ENCODE measurements around the gene DAPK2.

DAPK2 gene

DNA sequence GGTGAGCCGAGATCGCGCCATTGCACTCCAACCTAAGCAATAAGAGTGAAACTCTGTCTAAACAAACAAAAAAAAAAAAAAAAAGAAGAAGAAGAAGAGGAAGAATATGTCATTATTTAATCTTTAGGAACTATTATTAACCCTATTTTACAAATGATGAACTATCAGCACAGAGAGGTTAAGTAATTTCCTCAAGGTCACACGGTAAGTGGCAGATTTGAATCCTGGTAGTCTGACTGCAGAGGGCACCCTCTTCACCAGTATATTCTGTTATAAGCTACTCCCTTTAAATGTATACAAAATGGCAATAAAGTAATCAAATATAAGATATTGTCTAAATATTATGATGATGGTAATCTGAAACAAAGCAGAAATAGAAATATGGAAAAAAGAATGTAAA, 135.1 kb downstream of the DAPK2 start:
- Histone ChIP-seq H3K79me1 (ENCODE audit: low read length) (peaks cover 1% of the 10 kb centered on the region), H3K79me2 (ENCODE audit: control insufficient read depth, insufficient read depth, low read length, poor library complexity) (no peaks in the 10 kb centered on the region), H2AK5ac (ENCODE audit: low read length) (no peak overlapping the region), H4K8ac (ENCODE audit: low read depth, low read length) (no peak overlapping the region), H4K91ac (ENCODE audit: low read depth, low read length) (no peak overlapping the region), H2BK120ac (ENCODE audit: insufficient read depth, low read length, poor library complexity) (no peak overlapping the region), H2BK12ac (ENCODE audit: low read length) (no peak overlapping the region), H3K4me1 (ENCODE audit: control insufficient read depth in 1 of 2, insufficient read depth in 2 of 2, low read length in 2 of 2) (peaks cover 13 to 25% of the 10 kb centered on the region in 2 experiments), H3K9me3 (ENCODE audit: insufficient read depth, low read depth, low read length) (no peaks in the 10 kb centered on the region), H3K9ac (ENCODE audit: low read length) (no peak overlapping the region), H3K23ac (ENCODE audit: low read length) (no peak overlapping the region), H3K4me2 (ENCODE audit: low read length) (no peak overlapping the region), H3K4me3 (ENCODE audit: low read depth, low read length) (no peak overlapping the region), H3K27me3 (ENCODE audit: insufficient read depth, low read length) (no peaks in the 10 kb centered on the region), H2BK5ac (ENCODE audit: low read depth, low read length, poor library complexity) (no peak overlapping the region), H4K12ac (ENCODE audit: low read depth, low read length) (no peak overlapping the region), H3K14ac (ENCODE audit: low read length) (no peak overlapping the region), H3K27ac (ENCODE audit: low read depth, low read length) (no peak overlapping the region), H3K4ac (ENCODE audit: low read depth, low read length) (no peak overlapping the region), H2AFZ (ENCODE audit: insufficient read depth, low read length, poor library complexity) (no peak overlapping the region), H3K18ac (ENCODE audit: low read length) (no peak overlapping the region), H3K36me3 (ENCODE audit: control insufficient read depth in 1 of 2, insufficient read depth in 2 of 2, low read length in 2 of 2) (no peaks in the 10 kb centered on the region)
- DNase-seq, result no peak
- no CpG with 5 or more reads among the region's 4 CpGs for WGBS (ENCODE audit: extremely low coverage, insufficient coverage, insufficient read length)

DNA sequence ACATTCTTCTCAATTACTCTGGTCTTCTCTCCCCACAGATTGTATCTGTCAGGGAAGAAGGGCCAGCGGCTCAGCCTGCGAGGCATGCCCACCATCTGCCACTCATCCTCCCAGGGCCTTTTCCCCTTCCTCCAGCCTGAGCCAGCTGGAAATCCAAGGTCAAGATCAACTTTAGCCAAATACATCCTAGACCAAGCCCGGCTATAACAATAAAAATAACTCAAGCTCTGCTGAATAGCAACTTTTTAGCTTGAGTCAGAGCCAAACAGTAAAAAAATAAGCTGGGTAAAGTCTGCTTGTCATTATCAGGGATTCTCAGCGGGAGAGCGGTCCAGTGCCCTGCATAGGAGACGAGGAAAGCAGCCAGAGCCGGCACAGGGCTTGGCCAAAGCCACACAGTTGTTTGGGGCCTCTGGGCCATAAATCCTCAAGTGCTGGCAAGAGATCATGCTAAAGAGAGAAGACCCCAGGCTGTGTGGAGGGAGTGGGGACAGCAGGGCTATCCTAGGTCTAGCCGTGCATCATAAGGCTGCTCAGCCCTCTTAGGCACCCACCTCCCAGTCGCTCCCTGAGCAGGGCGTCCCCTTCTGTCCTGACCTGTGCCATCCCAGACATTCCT, 136.4 kb downstream of the DAPK2 start:
- H3K4me1 ChIP-seq (ENCODE audit: control insufficient read depth in 1 of 2, insufficient read depth in 2 of 2, low read length in 2 of 2), result peaks cover 11 to 20% of the 10 kb centered on the region in 2 experiments
- no peak overlapping the region for H3K9ac ChIP-seq (ENCODE audit: low read length)
- no peak overlapping the region for H4K8ac ChIP-seq (ENCODE audit: low read depth, low read length)
- no peak overlapping the region for H2BK12ac ChIP-seq (ENCODE audit: low read length)
- no CpG with 5 or more reads among the region's 10 CpGs for WGBS (ENCODE audit: extremely low coverage, insufficient coverage, insufficient read length)
- no peak overlapping the region for H3K14ac ChIP-seq (ENCODE audit: low read length)
- no peaks in the 10 kb centered on the region for H3K79me2 ChIP-seq (ENCODE audit: control insufficient read depth, insufficient read depth, low read length, poor library complexity)
- H2BK5ac ChIP-seq (ENCODE audit: low read depth, low read length, poor library complexity), result no peak overlapping the region
- no peak for DNase-seq
- H3K27ac ChIP-seq (ENCODE audit: low read depth, low read length), result no peak overlapping the region
- no peaks in the 10 kb centered on the region for H3K9me3 ChIP-seq (ENCODE audit: insufficient read depth, low read depth, low read length)
- H2BK120ac ChIP-seq (ENCODE audit: insufficient read depth, low read length, poor library complexity), result no peak overlapping the region
- no peak overlapping the region for H3K18ac ChIP-seq (ENCODE audit: low read length)
- no peak overlapping the region for H3K4ac ChIP-seq (ENCODE audit: low read depth, low read length)
- H2AK5ac ChIP-seq (ENCODE audit: low read length), result no peak overlapping the region
- no peak overlapping the region for H3K4me2 ChIP-seq (ENCODE audit: low read length)
- no peaks in the 10 kb centered on the region for H3K27me3 ChIP-seq (ENCODE audit: insufficient read depth, low read length)
- H3K36me3 ChIP-seq (ENCODE audit: control insufficient read depth in 1 of 2, insufficient read depth in 2 of 2, low read length in 2 of 2), result no peaks in the 10 kb centered on the region
- peaks cover 1% of the 10 kb centered on the region for H3K79me1 ChIP-seq (ENCODE audit: low read length)
- no peak overlapping the region for H3K4me3 ChIP-seq (ENCODE audit: low read depth, low read length)
- H4K91ac ChIP-seq (ENCODE audit: low read depth, low read length), result no peak overlapping the region
- no peak overlapping the region for H4K12ac ChIP-seq (ENCODE audit: low read depth, low read length)
- no peak overlapping the region for H3K23ac ChIP-seq (ENCODE audit: low read length)
- H2AFZ ChIP-seq (ENCODE audit: insufficient read depth, low read length, poor library complexity), result no peak overlapping the region

DNA sequence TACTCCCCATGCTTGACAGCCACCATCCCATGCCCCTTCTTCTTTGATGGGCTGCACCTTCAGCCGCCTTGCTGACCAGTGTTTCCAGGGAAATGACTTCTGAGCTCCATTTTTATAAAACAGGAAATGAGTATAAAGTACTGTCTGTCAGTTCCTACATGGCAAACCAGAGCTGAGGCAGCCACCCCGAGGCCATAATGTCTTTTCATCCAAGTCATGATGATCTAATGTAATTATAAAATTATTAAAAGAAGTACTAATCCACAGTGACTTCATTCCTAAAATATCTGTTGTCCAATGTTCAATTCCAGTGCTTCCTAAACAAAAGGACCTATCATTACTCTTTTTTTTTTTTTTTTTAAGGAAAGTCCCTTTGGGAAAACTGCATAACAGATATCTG, 137.3 kb downstream of the DAPK2 start:
- no peak overlapping the region for H3K4me3 ChIP-seq (ENCODE audit: low read depth, low read length)
- H3K79me1 ChIP-seq (ENCODE audit: low read length), result peaks cover 1% of the 10 kb centered on the region
- WGBS (ENCODE audit: extremely low coverage, insufficient coverage, insufficient read length), result no CpG with 5 or more reads among the region's 2 CpGs

DNA sequence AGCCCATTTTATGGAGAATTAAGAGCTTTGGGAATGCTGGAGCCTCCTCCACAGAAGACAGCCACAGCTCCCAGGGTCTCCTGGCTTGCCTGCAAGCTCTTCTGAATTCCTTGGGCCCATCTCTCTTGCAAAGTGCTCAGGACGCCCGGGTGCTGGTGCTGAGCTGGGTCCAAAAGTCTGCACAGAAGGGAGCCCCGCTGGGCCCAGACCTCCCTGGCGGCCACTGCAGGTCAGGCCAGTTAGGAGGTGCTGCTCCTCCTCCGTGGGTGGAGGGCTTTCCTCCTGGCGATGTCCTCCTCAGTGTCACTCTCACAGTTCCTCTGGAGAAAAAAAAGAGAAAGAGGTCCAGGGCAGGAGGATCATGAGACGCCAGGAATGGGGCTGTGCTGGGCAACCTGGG, 138.0 kb downstream of the DAPK2 start:
- DNase-seq, result no peak
- peaks cover 2% of the 10 kb centered on the region for H3K9me3 ChIP-seq (ENCODE audit: insufficient read depth, low read depth, low read length)
- no peak overlapping the region for H3K27ac ChIP-seq (ENCODE audit: low read depth, low read length)
- no peak overlapping the region for H3K4me3 ChIP-seq (ENCODE audit: low read depth, low read length)
- no peak overlapping the region for H3K4me2 ChIP-seq (ENCODE audit: low read length)
- no peak overlapping the region for H3K9ac ChIP-seq (ENCODE audit: low read length)
- no CpG with 5 or more reads among the region's 7 CpGs for WGBS (ENCODE audit: extremely low coverage, insufficient coverage, insufficient read length)
- H3K79me2 ChIP-seq (ENCODE audit: control insufficient read depth, insufficient read depth, low read length, poor library complexity), result no peaks in the 10 kb centered on the region
- peaks cover 1% of the 10 kb centered on the region for H3K79me1 ChIP-seq (ENCODE audit: low read length)
- H2BK120ac ChIP-seq (ENCODE audit: insufficient read depth, low read length, poor library complexity), result no peak overlapping the region
- H3K18ac ChIP-seq (ENCODE audit: low read length), result no peak overlapping the region
- no peak overlapping the region for H4K8ac ChIP-seq (ENCODE audit: low read depth, low read length)
- H4K91ac ChIP-seq (ENCODE audit: low read depth, low read length), result no peak overlapping the region
- H4K12ac ChIP-seq (ENCODE audit: low read depth, low read length), result no peak overlapping the region
- H3K4ac ChIP-seq (ENCODE audit: low read depth, low read length), result no peak overlapping the region
- no peak overlapping the region for H2AK5ac ChIP-seq (ENCODE audit: low read length)
- H3K27me3 ChIP-seq (ENCODE audit: insufficient read depth, low read length), result no peaks in the 10 kb centered on the region
- H2BK12ac ChIP-seq (ENCODE audit: low read length), result no peak overlapping the region
- no peak overlapping the region for H2BK5ac ChIP-seq (ENCODE audit: low read depth, low read length, poor library complexity)
- no peak overlapping the region for H2AFZ ChIP-seq (ENCODE audit: insufficient read depth, low read length, poor library complexity)
- no peak overlapping the region for H3K23ac ChIP-seq (ENCODE audit: low read length)
- peaks cover 0 to 7% of the 10 kb centered on the region in 2 experiments for H3K4me1 ChIP-seq (ENCODE audit: control insufficient read depth in 1 of 2, insufficient read depth in 2 of 2, low read length in 2 of 2)
- H3K14ac ChIP-seq (ENCODE audit: low read length), result no peak overlapping the region
- H3K36me3 ChIP-seq (ENCODE audit: control insufficient read depth in 1 of 2, insufficient read depth in 2 of 2, low read length in 2 of 2), result no peaks in the 10 kb centered on the region

More for the DNA sequence above, 137.3 kb downstream of the DAPK2 start:
- no peak overlapping the region for H3K4ac ChIP-seq (ENCODE audit: low read depth, low read length)
- no peak overlapping the region for H3K23ac ChIP-seq (ENCODE audit: low read length)
- DNase-seq, result no peak
- H3K4me2 ChIP-seq (ENCODE audit: low read length), result no peak overlapping the region
- no peak overlapping the region for H3K27ac ChIP-seq (ENCODE audit: low read depth, low read length)
- H2AFZ ChIP-seq (ENCODE audit: insufficient read depth, low read length, poor library complexity), result no peak overlapping the region
- peaks cover 6 to 14% of the 10 kb centered on the region in 2 experiments for H3K4me1 ChIP-seq (ENCODE audit: control insufficient read depth in 1 of 2, insufficient read depth in 2 of 2, low read length in 2 of 2)
- no peak overlapping the region for H3K18ac ChIP-seq (ENCODE audit: low read length)
- no peaks in the 10 kb centered on the region for H3K9me3 ChIP-seq (ENCODE audit: insufficient read depth, low read depth, low read length)
- H3K79me2 ChIP-seq (ENCODE audit: control insufficient read depth, insufficient read depth, low read length, poor library complexity), result no peaks in the 10 kb centered on the region
- no peak overlapping the region for H2BK120ac ChIP-seq (ENCODE audit: insufficient read depth, low read length, poor library complexity)
- H2BK5ac ChIP-seq (ENCODE audit: low read depth, low read length, poor library complexity), result no peak overlapping the region
- no peak overlapping the region for H2BK12ac ChIP-seq (ENCODE audit: low read length)
- no peak overlapping the region for H4K91ac ChIP-seq (ENCODE audit: low read depth, low read length)
- H3K36me3 ChIP-seq (ENCODE audit: control insufficient read depth in 1 of 2, insufficient read depth in 2 of 2, low read length in 2 of 2), result no peaks in the 10 kb centered on the region
- H4K8ac ChIP-seq (ENCODE audit: low read depth, low read length), result no peak overlapping the region
- H2AK5ac ChIP-seq (ENCODE audit: low read length), result peak overlapping the region; percentile 30
- no peak overlapping the region for H3K14ac ChIP-seq (ENCODE audit: low read length)
- no peak overlapping the region for H3K9ac ChIP-seq (ENCODE audit: low read length)
- no peaks in the 10 kb centered on the region for H3K27me3 ChIP-seq (ENCODE audit: insufficient read depth, low read length)
- H4K12ac ChIP-seq (ENCODE audit: low read depth, low read length), result no peak overlapping the region
